Upper lobe of left lung (tissue), 4 donors: ENCODE results near the gene INHBC.

ENCODE experiments used
- CTCF ChIP-seq, 6 experiments: fragments of 450-650 bp in 4 of 6; fragments of 200-600 bp in 2 of 6; sonication (generic) in 2 of 6; IDR thresholded peaks; one replicate each; pipeline ENCODE4 v1.5.1; 2016 to 2019; ENCODE audit warnings: antibody characterized with exemption in 6 of 6
- POLR2A ChIP-seq, 4 donors: fragments of 450-650 bp; IDR thresholded peaks; one replicate each; pipeline ENCODE4 v1.5.1; 2016 to 2017; ENCODE audit warnings: antibody characterized with exemption in 4 of 4, mild to moderate bottlenecking in 2 of 4

GRCh38 chr12:57428965-57429364 lies 5.6 kb upstream of the INHBC start:
- no peak for TF ChIP-seq POLR2A (IDR thresholded peaks at IDR 0.05)
- TF ChIP-seq CTCF (IDR thresholded peaks at IDR 0.05), result no peak
